ENCODE data around the gene OR52I2. TPM values are rescaled to one million over a fixed set of nuclear protein-coding genes. Genes with fewer than 3 reads are reported as not detected.

OR52I2 gene
- total RNA-seq, 1 experiment from 2014 or later = not detected

DNA sequence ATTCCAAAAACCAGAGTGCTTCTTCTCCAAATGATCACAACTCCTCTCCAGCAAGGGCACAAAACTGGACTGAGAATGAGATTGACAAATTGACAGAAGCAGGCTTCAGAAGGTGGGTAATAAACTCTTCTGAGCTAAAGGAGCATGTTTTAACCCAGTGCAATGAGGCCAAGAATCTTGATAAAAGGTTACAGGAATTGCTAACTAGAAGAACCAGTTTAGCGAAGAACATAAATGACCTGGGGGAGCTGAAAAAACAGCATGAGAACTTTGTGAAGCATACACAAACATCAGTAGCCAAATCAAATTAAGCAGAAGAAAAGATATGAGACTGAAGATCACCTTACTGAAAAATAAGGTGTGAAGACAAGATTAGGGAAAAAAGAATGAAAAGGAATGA, 21.1 kb upstream of the OR52I2 start:
- H3K27me3 ChIP-seq (replicated peaks; ENCODE audit: insufficient read depth, low read depth, low read length, poor library complexity) = no peaks in the 10 kb centered on the region
- no peaks in the 10 kb centered on the region for H3K9me3 ChIP-seq (ENCODE audit: low read depth, low read length, poor library complexity, severe bottlenecking)
- no TSS peak for BruUV-seq (replicated peaks)
- DNase-seq (ENCODE audit: low spot score) = no peak
- no peaks in the 10 kb centered on the region for H3K4me1 ChIP-seq (ENCODE audit: insufficient read depth, low read length, poor library complexity, severe bottlenecking)
- no peaks in the 10 kb centered on the region for H3K36me3 ChIP-seq (ENCODE audit: insufficient read depth, low read length, poor library complexity, severe bottlenecking)
- ChIA-PET POLR2A (ENCODE audit: low non-redundant PET) (no interaction called here), CTCF (no interaction called here)
- H3K27ac ChIP-seq (ENCODE audit: low read depth, low read length, poor library complexity, severe bottlenecking) = no peak overlapping the region
- intact Hi-C loops (cut with micrococcal nuclease; ENCODE audit: unreplicated experiment) = no loop called here
- no peak for TF ChIP-seq EZH2 (IDR thresholded peaks at IDR 0.05; ENCODE audit: borderline replicate concordance, low read depth, low read length, poor library complexity, severe bottlenecking)
- no peak for TF ChIP-seq CTCF (conservative IDR thresholded peaks at IDR 0.05; ENCODE audit: low read depth, low read length)
- H3K4me3 ChIP-seq (ENCODE audit: low read depth, low read length, poor library complexity, severe bottlenecking) = no peak overlapping the region

GRCh38 chr11:4565371-4565770, 16.2 kb upstream of the OR52I2 start:
- H3K4me1 ChIP-seq (ENCODE audit: insufficient read depth, low read length, poor library complexity, severe bottlenecking) = no peaks in the 10 kb centered on the region
- POLR2A ChIA-PET (ENCODE audit: low non-redundant PET) = interaction anchor here (0.6 kb wide), 1 partner anchor 140 kb away, joined by 3 read pairs; no protein-coding TSS in a partner anchor
- CTCF ChIA-PET = no interaction called here
- no peaks in the 10 kb centered on the region for H3K27me3 ChIP-seq (replicated peaks; ENCODE audit: insufficient read depth, low read depth, low read length, poor library complexity)
- intact Hi-C loops (cut with micrococcal nuclease; ENCODE audit: unreplicated experiment) = no loop called here
- H3K27ac ChIP-seq (ENCODE audit: low read depth, low read length, poor library complexity, severe bottlenecking) = no peak overlapping the region
- H3K9me3 ChIP-seq (ENCODE audit: low read depth, low read length, poor library complexity, severe bottlenecking) = no peaks in the 10 kb centered on the region
- no TSS peak for BruUV-seq (replicated peaks)
- TF ChIP-seq CTCF (conservative IDR thresholded peaks at IDR 0.05; ENCODE audit: low read depth, low read length) (no peak), EZH2 (IDR thresholded peaks at IDR 0.05; ENCODE audit: borderline replicate concordance, low read depth, low read length, poor library complexity, severe bottlenecking) (no peak)
- H3K36me3 ChIP-seq (ENCODE audit: insufficient read depth, low read length, poor library complexity, severe bottlenecking) = no peaks in the 10 kb centered on the region
- DNase-seq (ENCODE audit: low spot score) = no peak
- H3K4me3 ChIP-seq (ENCODE audit: low read depth, low read length, poor library complexity, severe bottlenecking) = no peak overlapping the region

- no peaks in the 10 kb centered on the region for H3K9me3 ChIP-seq (ENCODE audit: low read depth, low read length, poor library complexity, severe bottlenecking)
- BruUV-seq (replicated peaks) = no TSS peak
- no peaks in the 10 kb centered on the region for H3K27me3 ChIP-seq (replicated peaks; ENCODE audit: insufficient read depth, low read depth, low read length, poor library complexity)
- TF ChIP-seq CTCF (conservative IDR thresholded peaks at IDR 0.05; ENCODE audit: low read depth, low read length) (no peak), EZH2 (IDR thresholded peaks at IDR 0.05; ENCODE audit: borderline replicate concordance, low read depth, low read length, poor library complexity, severe bottlenecking) (no peak)
- intact Hi-C loops (cut with micrococcal nuclease; ENCODE audit: unreplicated experiment) = no loop called here
- H3K4me3 ChIP-seq (ENCODE audit: low read depth, low read length, poor library complexity, severe bottlenecking) = no peak overlapping the region
- ChIA-PET CTCF (no interaction called here), POLR2A (ENCODE audit: low non-redundant PET) (no interaction called here)
- H3K4me1 ChIP-seq (ENCODE audit: insufficient read depth, low read length, poor library complexity, severe bottlenecking) = no peaks in the 10 kb centered on the region
- no peak overlapping the region for H3K27ac ChIP-seq (ENCODE audit: low read depth, low read length, poor library complexity, severe bottlenecking)
- H3K36me3 ChIP-seq (ENCODE audit: insufficient read depth, low read length, poor library complexity, severe bottlenecking) = no peaks in the 10 kb centered on the region
- DNase-seq (ENCODE audit: low spot score) = no peak
These were observed 12.5 kb upstream of the OR52I2 start for GRCh38 chr11:4569075-4569474.

Measured in A673 (cell line).